Activated CD8-positive, alpha-beta memory T cell treated with anti-CD3 and anti-CD28 coated beads, Interleukin-2, amount 50 U/mL, for 24 hours (primary cell): ENCODE measurements around the gene FEV.
A peak's percentile ranks its signal among the peaks of the same experiment; 100 is the strongest.

Source experiments
- DNase-seq: peaks from one replicate; pipeline ENCODE4 v3.0.0-alpha.2; 2020; ENCODE audit errors: extremely low read depth

Gene FEV

DNA sequence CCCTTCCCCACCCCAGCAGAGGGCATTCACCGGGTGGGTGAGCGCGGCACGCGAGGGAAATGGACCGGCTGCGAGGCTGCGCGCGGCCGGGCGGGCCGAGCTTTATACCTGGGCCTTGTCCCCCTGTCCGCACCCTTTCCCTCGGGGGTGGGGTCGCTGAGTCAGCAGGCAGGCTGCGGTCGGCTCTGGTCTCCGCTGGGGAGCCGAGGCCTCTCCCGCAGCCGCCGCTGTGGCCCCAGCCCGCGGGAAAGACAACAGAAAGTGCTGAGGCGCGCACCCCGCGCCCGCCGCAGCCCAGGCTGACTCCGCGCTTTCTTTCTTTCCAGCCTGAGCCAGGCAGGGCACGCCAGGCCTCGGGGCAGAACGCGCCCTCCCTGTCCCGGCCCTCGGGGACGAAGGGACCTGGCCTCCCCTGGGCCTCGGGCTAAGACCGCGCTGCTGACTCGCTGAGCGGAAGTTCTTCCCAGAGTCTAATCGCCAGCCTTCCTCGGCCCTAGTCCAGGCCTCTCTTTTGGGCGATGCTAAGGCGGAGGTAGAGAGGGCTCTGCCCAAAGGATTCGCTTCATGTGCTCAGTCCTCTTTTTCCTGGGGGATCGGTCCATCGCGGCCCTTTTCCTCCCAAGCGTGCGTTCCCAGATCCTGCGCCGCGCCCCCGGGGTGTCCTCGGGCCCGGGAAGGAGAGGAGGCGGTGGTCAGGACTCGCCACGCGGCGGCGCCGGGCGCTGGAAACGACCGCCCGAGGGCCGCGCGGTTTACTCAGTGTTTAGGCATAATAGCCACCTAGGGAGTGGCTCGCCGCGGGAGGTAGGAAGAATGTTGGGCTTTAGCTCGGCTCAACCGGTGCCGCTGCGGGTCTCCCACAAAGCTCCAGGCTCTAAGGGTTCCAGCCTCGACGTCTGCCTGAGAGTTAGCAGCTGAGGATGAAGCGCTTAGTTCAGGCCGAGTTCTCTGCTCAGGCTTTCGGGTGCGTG lies 8.6 kb upstream of the FEV start, which contains the start of gene CRYBA2:
Gene CRYBA2 (minus strand): TSS at position 78 of the 971 bp plus-strand sequence. CDS start 246 bp downstream, outside the sequence.
- no peak for DNase-seq

DNA sequence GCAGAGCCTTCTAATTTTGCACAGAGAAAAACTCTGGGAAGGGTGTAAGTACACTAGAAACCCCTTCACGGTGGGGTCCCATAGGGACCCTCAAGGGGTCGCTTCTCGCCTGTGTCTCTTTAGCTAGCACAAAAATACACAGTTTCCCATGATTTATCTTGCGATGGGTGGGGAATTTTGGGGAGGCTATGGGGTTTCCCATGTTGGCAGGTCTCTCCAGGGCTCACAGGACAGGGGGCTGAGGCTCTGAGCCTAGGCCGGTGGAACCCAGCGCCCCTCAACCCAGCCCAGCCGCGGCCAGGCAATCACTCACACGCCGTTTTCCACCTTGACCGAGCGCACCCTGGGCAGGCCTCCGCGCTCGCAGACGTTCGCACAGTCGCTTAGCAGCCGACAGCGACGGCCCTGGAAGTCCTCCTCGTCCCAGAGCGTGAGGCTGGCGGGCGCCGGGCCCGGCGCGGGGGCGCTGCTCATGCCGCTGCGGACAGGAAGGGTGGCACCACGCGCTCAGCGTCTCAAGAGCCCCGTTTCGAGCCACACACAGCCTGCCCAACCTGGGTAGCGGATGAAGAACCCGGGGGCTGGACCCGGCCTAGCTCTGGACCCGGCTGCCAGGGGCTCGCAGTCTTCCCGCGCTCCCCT lies 7.8 kb upstream of the FEV start:
- no peak for DNase-seq

DNA sequence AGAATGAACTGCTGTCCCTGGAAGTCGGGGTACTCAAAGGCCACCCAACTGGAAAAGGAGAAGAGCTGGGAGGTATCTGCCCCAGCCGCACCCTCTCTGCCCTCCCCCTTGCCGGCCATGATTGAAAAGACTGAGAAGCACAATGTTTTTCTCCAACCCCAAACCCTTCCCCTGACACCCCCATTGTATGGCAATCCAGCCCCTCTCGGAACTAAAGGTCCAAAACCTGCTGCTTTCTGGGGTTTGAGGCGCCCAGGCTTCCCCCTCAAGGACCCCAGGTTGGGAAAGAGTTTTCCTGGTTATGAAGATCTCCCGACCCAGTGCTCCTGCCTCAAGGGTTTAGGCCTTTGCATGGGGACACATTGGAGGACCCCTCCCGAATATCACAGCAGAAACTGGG lies 7.2 kb upstream of the FEV start:
- no peak for DNase-seq

DNA sequence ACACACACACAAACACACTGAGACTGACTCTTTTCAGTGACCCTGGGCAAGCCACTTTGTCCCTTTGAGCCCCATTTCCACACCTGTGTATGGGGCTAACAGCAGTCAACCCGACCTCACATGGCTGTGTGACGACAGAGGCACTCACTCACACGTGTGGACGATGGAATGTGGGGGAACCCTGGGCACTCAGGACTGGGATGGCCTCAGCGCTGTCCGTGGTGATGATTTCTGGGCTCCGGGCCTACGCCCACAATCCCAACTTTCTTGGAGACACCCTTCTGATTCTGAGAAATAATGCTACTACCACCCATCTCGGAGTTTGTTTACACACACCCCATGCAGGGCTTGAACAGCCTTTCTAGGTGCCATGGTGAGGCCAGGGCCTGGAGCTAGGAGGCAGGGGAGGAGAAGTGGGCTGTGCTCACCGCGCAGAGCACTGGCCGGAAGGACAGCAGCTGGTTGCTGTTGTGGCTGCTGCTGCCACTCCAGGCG lies 6.7 kb upstream of the FEV start:
- no peak for DNase-seq

DNA sequence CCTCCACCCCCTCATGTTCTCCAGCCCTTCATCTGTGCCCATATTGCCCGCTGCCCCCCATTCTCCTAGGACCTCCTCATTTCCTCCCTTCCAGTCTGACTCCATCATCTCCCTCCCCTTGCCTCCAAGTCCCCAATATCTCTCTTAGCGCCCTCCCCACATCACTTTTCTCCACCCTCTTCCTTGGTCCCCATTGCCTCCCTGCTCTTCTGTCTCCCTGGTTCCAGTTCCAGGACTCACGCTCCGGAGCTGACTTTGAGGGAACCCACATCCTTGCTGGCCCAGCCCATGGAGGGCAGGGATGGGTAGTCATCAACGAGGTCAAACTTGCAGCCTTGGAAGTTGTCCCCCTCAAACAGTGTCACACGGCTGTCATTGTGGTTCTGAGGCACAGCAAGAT lies 5.6 kb upstream of the FEV start:
- DNase-seq = no peak

DNA sequence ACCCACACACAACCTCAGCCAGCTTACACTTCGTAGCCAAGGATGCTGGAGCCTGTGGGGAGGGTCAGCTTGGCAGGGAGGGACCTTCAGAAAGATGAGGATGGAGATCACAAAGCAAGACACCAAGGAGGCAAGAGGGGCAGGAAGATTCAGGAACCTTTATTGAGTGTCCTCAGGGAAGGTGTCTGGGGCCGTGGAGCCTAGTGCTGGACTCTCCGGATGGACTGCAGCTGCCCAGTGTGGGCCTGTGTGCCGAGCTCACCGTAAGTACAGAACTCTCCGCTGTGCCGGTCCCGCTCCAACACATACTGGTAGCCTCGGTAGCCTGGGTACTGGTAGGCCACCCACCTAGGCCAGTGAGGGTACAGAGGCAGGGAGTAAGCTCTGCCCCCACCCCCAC lies 5.1 kb upstream of the FEV start:
- DNase-seq = no peak

DNA sequence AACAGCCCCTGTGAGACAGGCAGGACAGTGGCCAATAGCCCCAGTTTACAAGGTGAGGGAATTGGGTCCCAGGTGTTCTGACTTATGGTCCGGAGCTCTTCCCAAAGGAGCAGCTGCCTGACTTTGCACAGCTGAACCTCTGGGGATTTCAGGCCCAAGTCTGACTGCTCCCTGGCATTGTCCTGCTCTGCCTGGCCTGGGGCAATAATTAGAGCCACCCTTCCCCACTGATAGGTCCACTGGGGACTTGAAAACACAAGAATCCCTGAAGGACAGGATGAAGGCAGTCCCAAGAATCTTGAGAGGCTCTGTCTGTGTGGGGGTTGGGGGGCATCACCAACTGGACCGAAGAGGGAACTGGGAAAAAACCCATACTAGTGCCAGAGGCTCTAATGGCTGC lies 3.7 kb upstream of the FEV start:
- DNase-seq = no peak

DNA sequence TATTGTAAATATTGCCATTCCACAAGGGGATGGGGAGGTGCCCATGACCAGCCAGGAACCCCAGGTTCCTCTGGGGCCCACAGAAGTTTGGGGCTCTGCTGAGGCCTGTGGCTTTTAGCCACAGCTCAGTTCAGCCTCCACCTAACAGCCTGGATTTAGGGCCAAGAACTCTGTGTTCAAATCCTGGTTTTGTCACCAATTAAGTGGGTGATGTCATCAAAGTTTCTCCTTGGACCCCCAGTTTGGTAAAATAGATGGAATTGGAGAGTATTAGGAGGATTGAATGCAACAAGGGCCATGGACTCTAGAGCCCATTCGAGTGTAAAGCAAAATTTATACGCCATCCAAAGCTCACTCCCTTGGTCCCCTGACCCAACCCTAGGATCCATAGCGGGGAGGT lies 3.2 kb upstream of the FEV start:
- no peak for DNase-seq

DNA sequence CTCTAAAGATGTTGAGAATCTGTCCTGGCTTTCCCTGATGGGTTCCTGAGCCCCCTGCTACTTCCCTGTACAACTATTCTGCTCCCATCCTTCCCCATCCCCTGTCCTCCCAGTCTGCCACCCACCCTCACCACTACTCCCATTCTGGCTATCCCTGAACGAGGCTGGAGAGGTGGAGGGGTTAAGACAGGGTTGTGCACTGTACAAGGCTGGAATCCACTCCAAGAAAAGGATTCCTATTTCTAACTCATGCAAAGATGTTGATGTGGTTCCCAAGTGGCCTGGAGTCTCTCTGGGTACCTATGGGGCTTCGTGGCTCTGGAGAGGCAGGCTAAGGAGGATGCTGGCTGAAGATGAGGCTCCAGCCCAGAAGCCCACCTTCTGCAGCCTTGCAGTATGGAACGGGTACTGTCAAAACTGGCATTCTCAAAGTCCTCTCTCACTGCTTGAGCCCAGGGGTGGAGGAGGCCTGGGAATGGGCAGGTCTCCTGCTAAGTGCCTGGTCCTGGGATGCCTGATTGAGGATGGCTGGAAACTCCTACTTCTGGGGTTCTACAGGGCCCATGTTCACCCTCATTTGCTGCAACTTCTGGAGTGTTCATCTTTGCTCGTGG lies 1.3 kb upstream of the FEV start:
- no peak for DNase-seq

DNA sequence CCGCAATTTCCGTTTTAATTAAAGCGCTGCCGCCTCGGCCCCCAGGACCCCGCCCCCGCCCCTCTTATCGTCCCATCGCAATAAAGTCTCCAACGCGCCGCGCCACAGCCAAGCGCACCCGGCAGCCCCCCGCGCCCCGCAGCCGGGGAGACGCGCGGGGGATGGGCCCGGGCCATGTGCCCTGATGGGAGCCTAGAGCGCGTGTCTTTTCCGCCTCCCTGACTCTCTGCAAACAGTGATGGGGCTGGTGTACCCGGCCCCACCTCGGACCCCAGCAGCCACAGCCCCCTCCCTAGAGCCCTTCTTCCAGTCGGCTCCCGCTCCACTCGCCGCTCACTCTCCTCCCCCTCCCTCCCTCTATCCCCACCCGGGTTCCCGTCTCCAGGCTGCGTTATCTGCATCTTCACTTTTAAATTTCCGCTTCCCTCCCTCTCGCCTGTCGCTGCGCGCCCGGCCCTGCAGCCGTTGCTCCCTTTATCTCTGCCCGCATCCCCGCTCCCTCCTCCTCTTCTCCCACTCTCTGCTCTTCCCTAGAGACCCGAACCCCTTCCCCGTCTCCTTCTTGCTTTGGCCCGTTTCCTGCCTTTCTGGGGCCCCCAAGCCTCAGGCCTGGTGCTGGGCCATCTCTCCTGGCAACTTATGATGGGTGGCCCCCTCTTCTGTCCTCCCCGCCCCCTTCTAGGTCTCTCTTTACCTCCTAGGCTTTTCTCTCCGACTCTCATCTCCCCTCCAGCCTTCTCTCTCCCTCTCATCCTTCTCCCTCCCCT lies 524 bp upstream of the FEV start:
- DNase-seq = no peak

DNA sequence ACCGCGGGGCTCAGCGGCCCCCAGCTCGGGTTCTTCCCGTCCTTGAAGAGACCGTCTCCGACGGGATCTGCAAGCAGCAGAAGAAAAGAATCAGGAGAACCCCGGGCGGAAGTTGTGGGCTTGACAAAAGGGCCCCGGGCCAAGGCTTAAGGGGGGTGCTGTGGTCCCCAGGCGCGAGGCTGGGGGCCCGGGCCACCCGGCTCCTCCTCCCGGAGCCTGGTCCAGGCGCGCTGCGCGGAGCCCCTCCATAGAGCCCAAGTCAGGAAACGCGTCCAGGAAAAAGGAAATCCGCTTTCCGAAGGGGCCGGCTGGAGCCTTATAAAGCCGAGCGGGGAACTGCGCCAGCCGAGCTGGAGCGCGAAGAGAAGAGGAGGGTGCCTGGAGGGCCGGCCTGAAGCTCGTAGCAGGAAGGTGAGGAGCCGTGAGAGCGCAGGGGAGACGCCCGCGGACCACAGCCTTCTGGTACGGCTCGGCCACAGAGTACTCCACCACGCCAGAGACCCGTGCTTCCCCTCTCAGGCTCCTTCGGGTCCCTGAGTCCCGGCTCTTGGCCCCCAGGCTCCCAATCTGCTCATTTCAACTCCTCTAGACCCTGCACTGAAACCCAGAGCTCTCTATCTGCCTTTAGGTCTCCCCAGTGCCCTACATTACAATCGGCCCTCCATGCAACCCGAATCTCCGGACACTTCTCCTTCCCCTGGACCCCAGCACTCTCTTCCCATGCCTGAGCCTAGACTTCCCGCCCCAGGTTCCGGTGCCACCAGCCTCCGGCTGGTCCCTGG lies 554 bp downstream of the FEV start:
- DNase-seq = no peak

DNA sequence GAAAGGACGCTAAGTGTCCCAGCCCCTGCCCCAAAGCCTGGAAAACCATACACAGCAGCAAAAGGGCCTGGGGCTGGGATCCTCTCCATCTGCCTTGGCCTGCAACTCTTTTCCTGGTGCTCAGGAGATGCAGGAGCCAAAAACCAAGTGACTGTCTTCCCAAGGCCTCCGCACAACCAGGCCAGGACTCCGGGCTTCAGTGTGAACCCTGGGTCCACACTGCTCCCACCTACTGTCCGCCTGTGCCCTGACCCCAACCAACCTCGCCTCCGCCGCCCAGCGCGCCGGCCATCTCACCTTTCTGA lies 1.1 kb downstream of the FEV start:
- no peak for DNase-seq

DNA sequence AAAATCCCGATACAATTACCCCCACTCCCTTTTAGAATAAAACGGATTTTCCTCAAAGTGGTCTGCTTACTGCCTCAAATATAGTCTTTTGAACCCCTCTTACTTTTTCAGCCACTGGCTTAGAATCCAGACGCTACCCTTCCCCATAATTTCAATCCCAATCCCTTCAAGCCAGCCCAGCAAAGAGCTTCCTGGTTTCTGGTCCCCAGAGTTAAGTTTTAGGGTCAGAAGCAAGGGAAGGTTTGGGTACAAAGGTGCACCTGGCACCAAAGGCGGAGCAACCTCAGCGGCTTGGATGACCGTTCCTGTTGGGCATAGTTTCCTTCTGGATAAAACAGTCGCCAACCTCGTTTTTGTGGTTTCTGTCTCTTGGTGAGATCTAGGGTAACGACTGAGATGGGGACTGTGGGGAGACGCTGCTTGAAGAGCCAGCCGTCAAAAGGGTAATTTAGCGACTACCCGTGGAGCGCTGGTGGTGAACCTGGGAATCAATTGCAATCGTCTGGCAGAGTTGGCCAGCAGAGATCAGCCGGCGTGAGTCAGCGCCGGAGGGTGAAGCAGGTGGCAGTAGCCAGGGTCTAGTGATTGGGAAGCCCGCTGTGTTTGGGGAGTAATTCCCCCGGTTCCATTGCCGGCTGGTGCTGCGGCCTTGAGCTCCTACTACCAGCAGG lies 1.6 kb downstream of the FEV start:
- no peak for DNase-seq

DNA sequence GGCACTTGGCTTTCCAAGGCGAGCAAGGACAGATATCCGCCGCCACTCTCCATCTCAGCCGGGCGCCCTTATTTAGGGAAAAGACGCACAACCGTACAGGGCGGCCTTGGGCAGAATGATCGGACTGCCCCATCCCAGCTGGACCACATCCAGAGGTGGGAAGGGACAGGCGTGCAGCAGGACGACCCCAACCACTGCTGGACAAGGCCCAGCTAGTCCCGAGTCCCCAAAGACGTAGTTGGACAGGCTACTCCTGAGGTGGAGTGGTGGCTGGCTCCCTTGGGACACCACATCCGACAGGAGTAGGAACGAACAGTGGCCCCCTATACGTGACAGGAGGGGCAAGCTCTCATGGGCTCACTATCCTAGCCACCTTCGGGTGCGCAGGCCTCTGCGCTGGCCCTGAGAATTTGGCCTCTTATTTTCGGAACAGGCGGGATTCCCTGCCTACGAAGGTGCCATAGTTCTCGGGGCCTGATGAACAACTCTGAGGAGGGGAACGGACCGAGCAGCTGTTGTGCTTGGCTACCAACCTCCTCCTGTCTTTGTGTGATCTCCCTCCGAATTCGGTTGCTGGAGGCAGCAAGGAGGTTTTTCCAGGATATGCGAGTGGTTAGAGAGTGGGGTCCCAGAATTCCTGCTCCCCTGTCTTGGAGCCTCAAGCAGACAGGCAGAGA lies 2.3 kb downstream of the FEV start:
- no peak for DNase-seq

DNA sequence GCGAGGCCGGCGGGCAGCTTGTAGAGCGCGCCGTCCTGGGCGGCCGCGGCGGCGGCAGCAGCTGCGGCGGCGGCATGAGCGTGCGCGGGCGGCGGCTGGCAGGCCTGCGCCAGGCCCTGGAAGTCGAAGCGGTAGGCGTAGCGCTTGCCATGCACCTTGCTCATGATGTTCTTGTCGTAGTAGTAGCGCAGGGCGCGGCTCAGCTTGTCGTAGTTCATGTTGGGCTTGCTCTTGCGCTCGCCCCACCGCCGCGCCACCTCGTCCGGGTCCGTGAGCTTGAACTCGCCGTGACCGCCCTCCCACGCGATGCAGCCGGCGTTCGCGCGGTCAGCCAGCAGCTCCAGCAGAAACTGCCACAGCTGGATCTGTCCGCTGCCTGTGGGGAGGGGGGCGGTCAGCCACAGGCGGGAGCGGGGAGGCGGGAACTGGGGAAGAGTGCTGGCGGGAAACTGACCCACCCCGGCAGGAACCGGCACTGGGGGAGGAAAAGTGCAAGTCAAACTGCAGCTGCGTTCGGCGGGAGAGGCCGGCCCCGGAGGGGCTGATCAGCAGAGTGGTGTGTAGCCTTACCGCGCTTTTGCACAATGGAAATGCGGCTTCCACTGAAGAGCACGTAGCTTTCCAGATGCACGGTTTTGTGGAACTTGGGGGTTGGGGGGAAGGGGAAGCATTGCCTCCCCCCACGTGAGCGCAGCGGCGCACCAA lies 3.0 kb downstream of the FEV start:
- no peak for DNase-seq

DNA sequence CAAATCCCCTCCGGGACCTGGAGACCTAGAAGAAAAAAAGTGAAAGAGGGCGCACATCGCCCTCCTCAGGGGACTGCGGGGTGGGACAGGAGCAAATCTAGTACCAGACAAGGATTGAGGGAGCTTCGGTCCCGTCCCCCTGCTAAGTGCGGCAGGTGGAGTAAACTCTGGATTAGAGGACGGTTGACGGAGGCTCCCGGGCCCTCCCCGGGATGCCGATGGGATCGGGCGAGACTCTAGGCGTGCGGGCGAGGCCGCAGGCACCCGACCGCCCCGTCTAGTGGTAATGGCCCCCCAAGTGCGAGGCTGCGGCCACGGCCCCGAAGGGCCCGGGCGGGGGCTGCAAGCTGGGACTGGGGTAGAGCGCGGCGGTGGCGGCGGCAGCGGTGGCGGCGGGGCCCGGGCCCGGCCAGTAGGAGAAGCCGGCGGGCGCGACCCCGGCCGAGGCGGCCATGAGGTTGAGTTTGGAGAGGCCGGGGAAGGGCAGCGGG lies 3.5 kb downstream of the FEV start:
- no peak for DNase-seq

DNA sequence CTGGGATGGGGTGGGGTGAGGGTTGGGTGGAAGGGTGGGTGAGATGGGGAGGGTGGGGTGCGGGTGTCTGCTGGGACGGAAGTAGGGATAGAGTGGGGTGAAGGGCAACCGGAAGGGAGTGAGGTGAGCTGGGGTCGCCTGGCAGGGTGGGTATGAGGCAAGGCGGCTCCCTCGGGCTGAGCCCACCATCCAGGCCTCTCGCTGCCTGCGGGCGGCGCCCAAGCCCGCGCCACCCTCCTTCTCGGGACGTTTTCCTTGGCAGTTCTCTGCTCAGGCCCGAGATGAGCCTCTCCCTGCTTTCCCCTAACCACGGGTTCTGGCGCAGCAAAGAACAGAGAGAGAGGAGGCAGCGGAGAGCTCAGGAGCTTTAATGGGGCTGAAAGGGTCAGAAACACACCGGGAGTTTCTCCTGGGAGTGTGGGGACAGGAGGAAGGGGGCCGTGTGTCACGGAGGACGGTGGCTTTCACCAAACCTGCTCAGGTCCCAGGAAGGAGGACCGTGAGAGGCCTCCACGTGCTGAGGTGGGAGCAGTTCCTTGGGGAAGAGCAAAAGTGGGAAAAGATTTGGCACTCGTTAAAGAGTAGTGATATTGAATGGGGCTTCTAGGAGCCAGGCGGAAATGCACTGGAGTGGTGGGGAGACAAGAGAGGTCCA lies 4.1 kb downstream of the FEV start:
- DNase-seq = no peak

DNA sequence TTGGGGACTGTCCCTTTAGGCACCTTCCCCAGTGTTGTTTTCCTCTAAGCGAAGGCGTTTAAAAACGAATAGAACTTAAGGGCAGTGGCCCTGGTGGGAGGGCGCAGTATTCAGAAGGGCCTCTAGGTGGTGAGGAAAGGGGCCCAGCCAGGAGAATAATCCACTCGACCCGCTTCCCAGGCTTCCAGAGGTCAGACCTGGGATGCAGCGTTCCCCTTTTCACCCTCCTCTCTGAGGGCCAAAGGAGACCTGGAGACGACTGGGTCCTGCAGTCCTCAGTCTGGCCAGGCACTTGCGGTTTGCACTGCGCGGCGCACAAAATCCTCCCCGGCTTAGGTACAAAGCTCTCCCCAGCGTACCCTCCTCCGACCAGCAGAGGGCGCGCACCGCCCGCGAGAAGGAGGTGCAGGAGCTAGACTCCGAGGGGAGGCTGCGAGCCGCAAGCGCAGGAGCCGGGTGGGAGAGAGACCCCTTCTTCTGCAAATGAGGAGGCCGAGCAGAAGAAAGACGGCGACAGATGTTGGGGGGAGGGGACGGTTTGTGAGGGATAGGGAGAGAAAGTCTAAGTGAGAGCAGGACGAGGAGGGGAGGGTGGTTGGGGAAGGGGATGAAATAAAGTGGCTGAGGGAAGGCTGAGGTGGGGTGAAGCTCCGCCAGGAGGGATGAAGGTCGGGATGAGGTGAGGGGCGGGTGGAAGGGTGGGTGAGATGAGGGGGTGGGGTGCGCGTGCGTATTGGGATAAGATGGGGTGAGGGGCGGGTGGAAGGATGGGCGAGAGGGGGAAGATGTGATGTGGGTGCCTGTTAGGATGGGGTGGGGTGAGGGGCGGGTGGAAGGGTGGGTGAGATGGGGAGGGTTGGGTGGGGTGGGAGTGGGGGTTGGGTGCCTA lies 4.9 kb downstream of the FEV start:
- peak; percentile 69 for DNase-seq
